H1 (cell line): ENCODE data around the gene ITGB1BP1.

Experiments
- CEBPB ChIP-seq: IDR thresholded peaks from 2 replicates; pipeline ENCODE4 v1.6.1; 2012; ENCODE audit warnings: low read depth, low read length
- GABPA ChIP-seq: IDR thresholded peaks from 2 replicates; pipeline ENCODE4 v1.6.1; 2011; ENCODE audit warnings: mild to moderate bottlenecking, low read length, moderate library complexity, borderline replicate concordance; ENCODE audit not compliant: insufficient read depth
- GTF2F1 ChIP-seq: IDR thresholded peaks from 2 replicates; pipeline ENCODE4 v1.6.1; 2012; ENCODE audit warnings: low read depth, low read length, improper control_type of control experiment, borderline replicate concordance
- HDAC6 ChIP-seq: IDR thresholded peaks from one replicate; pipeline ENCODE4 v1.7.1; 2012; ENCODE audit warnings: low read depth, mild to moderate bottlenecking, inconsistent platforms, low read length, moderate library complexity
- PHF8 ChIP-seq: fragments of 200-600 bp; sonication (generic); conservative IDR thresholded peaks from 2 replicates; pipeline ENCODE4 v1.7.1; 2012; ENCODE audit warnings: low read depth, mild to moderate bottlenecking, inconsistent platforms, low read length, moderate library complexity
- POLR2A ChIP-seq, 2 experiments: IDR thresholded peaks; 1 replicate in 1 of 2; 2 replicates in 1 of 2; pipeline ENCODE4 v1.6.1; 2011; ENCODE audit warnings: low read depth in 2 of 2, low read length in 2 of 2, mild to moderate bottlenecking in 2 of 2; ENCODE audit errors: control extremely low read depth in 1 of 2
- POLR2AphosphoS5 ChIP-seq: IDR thresholded peaks from 2 replicates; pipeline ENCODE4 v1.6.1; 2011; ENCODE audit warnings: low read depth, low read length
- RAD21 ChIP-seq, 2 experiments: IDR thresholded peaks in 1 of 2; conservative IDR thresholded peaks in 1 of 2; 2 replicates each; pipeline ENCODE4 v1.6.1; 2011; ENCODE audit warnings: low read depth in 2 of 2, low read length in 2 of 2, improper control_type of control experiment in 1 of 2, inconsistent platforms in 1 of 2, mild to moderate bottlenecking in 1 of 2, moderate library complexity in 1 of 2
- SIN3A ChIP-seq, 2 experiments: IDR thresholded peaks in 1 of 2; conservative IDR thresholded peaks in 1 of 2; 2 replicates each; pipeline ENCODE4 v1.6.1; 2011 to 2012; ENCODE audit warnings: low read length in 2 of 2, improper control_type of control experiment in 1 of 2, low read depth in 1 of 2, mild to moderate bottlenecking in 1 of 2
- SRF ChIP-seq: IDR thresholded peaks from 2 replicates; pipeline ENCODE4 v1.6.1; 2011; ENCODE audit warnings: mild to moderate bottlenecking, low read depth, low read length, moderate library complexity
- SUZ12 ChIP-seq: fragments of 200-600 bp; sonication (generic); IDR thresholded peaks from 2 replicates; pipeline ENCODE4 v1.6.1; 2012; ENCODE audit warnings: mild to moderate bottlenecking, inconsistent platforms, low read length, moderate library complexity, mixed read lengths
- TF ChIP-seq, protein P1 (sequence below), 3 experiments: IDR thresholded peaks; 1 replicate in 2 of 3; 2 replicates in 1 of 3; pipeline versions ENCODE4 v1.5.1 to v1.6.1; 2011; ENCODE audit warnings: low read length in 3 of 3, mild to moderate bottlenecking in 3 of 3, inconsistent platforms in 2 of 3, low read depth in 1 of 3, moderate library complexity in 1 of 3; ENCODE audit not compliant: insufficient read depth in 1 of 3; ENCODE audit errors: control extremely low read depth in 1 of 3

DNA sequence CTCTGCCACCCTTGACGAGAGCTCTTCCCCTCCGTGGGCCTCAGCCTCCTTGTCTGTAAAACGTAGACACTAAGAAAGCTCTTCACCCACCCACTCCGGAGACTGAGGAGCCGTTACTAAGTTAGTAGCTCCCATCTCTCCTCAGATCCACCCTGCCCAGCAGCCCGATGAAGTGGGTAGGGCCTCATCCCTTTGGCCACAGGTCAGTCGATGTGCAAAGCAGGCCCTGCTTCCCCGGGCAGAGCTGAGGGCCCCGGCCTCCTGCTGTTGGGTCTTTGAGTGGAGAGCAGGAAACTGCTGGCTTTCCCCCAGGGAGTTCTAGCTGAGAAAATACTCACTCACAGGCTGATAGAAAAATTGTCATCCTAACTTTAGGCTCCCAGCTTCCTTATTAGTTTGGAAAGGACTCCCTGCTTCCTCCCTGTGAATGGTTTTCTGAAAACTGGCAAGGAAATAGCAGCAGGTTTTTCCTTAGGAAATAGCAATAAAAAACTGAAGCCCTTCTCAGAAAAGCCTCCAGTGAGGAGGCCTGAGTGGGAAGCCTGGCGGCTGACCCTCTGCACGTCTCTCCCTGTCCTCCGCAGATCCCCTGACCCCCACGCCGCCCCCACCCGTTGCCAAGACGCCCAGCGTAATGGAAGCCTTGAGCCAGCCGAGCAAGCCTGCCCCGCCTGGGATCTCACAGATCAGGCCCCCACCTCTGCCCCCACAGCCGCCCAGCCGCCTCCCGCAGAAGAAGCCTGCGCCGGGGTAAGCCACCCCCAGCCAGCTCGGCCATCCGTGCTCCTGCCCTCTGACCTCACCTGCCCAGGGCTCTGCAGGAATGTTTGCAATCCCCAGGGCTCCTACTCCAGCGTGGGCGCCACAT is 30.2 kb downstream of the ITGB1BP1 start:
- TF ChIP-seq PHF8 = no peak
- no peak for TF ChIP-seq POLR2A (IDR thresholded peaks at IDR 0.05; ENCODE audit: control extremely low read depth in 1 of 2, low read depth in 2 of 2, low read length in 2 of 2)
- TF ChIP-seq, protein P1, sequence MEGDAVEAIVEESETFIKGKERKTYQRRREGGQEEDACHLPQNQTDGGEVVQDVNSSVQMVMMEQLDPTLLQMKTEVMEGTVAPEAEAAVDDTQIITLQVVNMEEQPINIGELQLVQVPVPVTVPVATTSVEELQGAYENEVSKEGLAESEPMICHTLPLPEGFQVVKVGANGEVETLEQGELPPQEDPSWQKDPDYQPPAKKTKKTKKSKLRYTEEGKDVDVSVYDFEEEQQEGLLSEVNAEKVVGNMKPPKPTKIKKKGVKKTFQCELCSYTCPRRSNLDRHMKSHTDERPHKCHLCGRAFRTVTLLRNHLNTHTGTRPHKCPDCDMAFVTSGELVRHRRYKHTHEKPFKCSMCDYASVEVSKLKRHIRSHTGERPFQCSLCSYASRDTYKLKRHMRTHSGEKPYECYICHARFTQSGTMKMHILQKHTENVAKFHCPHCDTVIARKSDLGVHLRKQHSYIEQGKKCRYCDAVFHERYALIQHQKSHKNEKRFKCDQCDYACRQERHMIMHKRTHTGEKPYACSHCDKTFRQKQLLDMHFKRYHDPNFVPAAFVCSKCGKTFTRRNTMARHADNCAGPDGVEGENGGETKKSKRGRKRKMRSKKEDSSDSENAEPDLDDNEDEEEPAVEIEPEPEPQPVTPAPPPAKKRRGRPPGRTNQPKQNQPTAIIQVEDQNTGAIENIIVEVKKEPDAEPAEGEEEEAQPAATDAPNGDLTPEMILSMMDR (IDR thresholded peaks at IDR 0.05; ENCODE audit: control extremely low read depth in 1 of 3, insufficient read depth in 1 of 3, low read depth in 1 of 3, low read length in 3 of 3) = no peak
- no peak for TF ChIP-seq SIN3A (conservative IDR thresholded peaks at IDR 0.05 in 1 of 2, IDR thresholded peaks at IDR 0.05 in 1 of 2; ENCODE audit: low read depth in 1 of 2, low read length in 2 of 2)
- TF ChIP-seq GABPA = no peak
- no peak for TF ChIP-seq GTF2F1
- no peak for TF ChIP-seq RAD21 (IDR thresholded peaks at IDR 0.05 in 1 of 2, conservative IDR thresholded peaks at IDR 0.05 in 1 of 2; ENCODE audit: low read depth in 2 of 2, low read length in 2 of 2)
- TF ChIP-seq POLR2AphosphoS5 = no peak
- no peak for TF ChIP-seq CEBPB
- TF ChIP-seq SUZ12 = no peak
- no peak for TF ChIP-seq HDAC6
- no peak for TF ChIP-seq SRF
